Endothelial cell of umbilical vein (primary cell): ENCODE results near the gene THSD7B.

ENCODE experiments used
- EZH2 ChIP-seq: IDR thresholded peaks from 2 replicates; pipeline ENCODE4 v1.6.1; 2012; ENCODE audit warnings: borderline replicate concordance, low read depth, mild to moderate bottlenecking, moderate library complexity, low read length, inconsistent platforms; ENCODE audit not compliant: severe bottlenecking
- GATA2 ChIP-seq: IDR thresholded peaks from 2 replicates; pipeline ENCODE4 v1.7.0; 2011; ENCODE audit warnings: low read depth, mild to moderate bottlenecking, moderate library complexity, mixed read lengths, low read length; ENCODE audit not compliant: insufficient read length, insufficient read depth
- JUN ChIP-seq: IDR thresholded peaks from 2 replicates; pipeline ENCODE4 v1.6.1; 2011; ENCODE audit warnings: borderline replicate concordance, low read depth; ENCODE audit not compliant: insufficient read length, insufficient read depth
- MYC ChIP-seq: IDR thresholded peaks from one replicate; pipeline ENCODE4 v1.6.1; 2011; ENCODE audit warnings: mild to moderate bottlenecking, low read depth, low read length
- POLR2A ChIP-seq: IDR thresholded peaks from 2 replicates; pipeline ENCODE4 v1.6.1; 2012; ENCODE audit warnings: low read depth, mild to moderate bottlenecking, control low read depth, low read length
- POLR2AphosphoS5 ChIP-seq: IDR thresholded peaks from 2 replicates; pipeline ENCODE4 v1.6.1; 2012; ENCODE audit warnings: low read depth, mild to moderate bottlenecking, control low read depth, low read length, moderate library complexity; ENCODE audit not compliant: insufficient read depth
- TF ChIP-seq, protein P1 (sequence below), 2 donors: IDR thresholded peaks; 1 replicate in 1 of 2; 2 replicates in 1 of 2; pipeline ENCODE4 v1.5.1; 2011; ENCODE audit warnings: low read length in 2 of 2, mild to moderate bottlenecking in 2 of 2, moderate library complexity in 2 of 2, control low read depth in 1 of 2, inconsistent platforms in 1 of 2, low read depth in 1 of 2; ENCODE audit not compliant: insufficient read depth in 1 of 2; ENCODE audit errors: extremely low read depth in 1 of 2
- TF ChIP-seq, protein P2 (sequence below): IDR thresholded peaks from 2 replicates; pipeline ENCODE4 v1.6.1; 2011; ENCODE audit not compliant: insufficient read depth, insufficient read length

DNA sequence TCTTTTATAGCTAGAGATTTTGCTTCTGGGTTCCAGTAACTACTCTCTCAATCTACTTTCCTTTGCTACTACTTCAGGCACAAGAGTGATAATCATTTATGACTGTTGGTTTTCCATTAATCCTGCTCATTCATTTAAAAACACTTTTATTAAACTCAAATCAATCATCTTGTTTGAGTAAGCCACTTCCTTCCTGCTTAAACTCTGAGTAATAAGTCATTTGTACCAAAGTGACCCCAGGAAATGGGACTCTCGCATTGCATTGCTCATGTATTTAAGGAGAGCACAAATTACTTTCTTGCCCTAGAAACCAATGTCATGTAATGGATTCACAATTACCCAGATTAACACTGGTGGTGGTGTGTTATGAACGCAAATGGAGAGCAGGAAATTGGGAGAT, 928.2 kb downstream of the THSD7B start:
- TF ChIP-seq, protein P1, sequence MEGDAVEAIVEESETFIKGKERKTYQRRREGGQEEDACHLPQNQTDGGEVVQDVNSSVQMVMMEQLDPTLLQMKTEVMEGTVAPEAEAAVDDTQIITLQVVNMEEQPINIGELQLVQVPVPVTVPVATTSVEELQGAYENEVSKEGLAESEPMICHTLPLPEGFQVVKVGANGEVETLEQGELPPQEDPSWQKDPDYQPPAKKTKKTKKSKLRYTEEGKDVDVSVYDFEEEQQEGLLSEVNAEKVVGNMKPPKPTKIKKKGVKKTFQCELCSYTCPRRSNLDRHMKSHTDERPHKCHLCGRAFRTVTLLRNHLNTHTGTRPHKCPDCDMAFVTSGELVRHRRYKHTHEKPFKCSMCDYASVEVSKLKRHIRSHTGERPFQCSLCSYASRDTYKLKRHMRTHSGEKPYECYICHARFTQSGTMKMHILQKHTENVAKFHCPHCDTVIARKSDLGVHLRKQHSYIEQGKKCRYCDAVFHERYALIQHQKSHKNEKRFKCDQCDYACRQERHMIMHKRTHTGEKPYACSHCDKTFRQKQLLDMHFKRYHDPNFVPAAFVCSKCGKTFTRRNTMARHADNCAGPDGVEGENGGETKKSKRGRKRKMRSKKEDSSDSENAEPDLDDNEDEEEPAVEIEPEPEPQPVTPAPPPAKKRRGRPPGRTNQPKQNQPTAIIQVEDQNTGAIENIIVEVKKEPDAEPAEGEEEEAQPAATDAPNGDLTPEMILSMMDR (IDR thresholded peaks at IDR 0.05; ENCODE audit: extremely low read depth in 1 of 2, insufficient read depth in 1 of 2, low read depth in 1 of 2, low read length in 2 of 2) = no peak
- TF ChIP-seq POLR2A = no peak
- TF ChIP-seq JUN = peak; percentile 62
- TF ChIP-seq, protein P2, sequence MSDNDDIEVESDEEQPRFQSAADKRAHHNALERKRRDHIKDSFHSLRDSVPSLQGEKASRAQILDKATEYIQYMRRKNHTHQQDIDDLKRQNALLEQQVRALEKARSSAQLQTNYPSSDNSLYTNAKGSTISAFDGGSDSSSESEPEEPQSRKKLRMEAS = no peak
- peak; percentile 30 for TF ChIP-seq POLR2AphosphoS5
- no peak for TF ChIP-seq EZH2
- TF ChIP-seq GATA2 = peak; percentile 44
- no peak for TF ChIP-seq MYC
